ENCODE measurements around the gene KCNF1. TPM values are rescaled to one million over a fixed set of nuclear protein-coding genes. Genes with fewer than 3 reads are reported as not detected.

The KCNF1 gene
- total and polyA plus RNA-seq, 2 of the 8 experiments (the other 6 are each of a cell fraction or from before 2014, with no cell fraction given): 0.48 to 1.5 TPM

DNA sequence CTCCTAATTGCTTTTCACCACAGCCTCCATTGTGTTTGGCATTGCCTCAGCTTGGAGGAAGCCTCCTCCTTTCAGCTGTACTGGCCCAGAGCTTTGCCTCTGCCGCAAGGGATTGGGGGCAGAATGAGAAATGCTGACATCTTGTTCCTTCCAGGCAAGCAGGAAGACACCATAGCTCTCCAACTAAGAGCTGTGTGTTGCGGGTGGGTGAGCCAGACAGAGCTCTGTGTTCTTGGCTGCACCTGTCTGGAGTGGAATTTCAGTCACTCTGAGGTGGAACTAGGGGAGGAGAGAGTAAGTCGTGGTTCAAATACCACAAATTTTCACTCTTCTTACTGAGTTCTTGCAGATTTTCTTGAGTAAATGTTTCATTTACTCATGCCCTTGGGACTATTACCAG lies 36.6 kb upstream of the KCNF1 start:
- DNase-seq (ENCODE audit: low read depth in 1 of 2, low spot score in 2 of 2): no peak
- H4K91ac ChIP-seq (replicated peaks; ENCODE audit: insufficient read length, low read length): no peak overlapping the region
- H3K4ac ChIP-seq (replicated peaks; ENCODE audit: insufficient read length, low read depth, low read length): no peak overlapping the region
- no peaks in the 10 kb centered on the region for H4K20me1 ChIP-seq (replicated peaks in 1 of 2; ENCODE audit: control insufficient read depth in 1 of 2, insufficient read depth in 2 of 2, low read length in 2 of 2)
- H3K4me3 ChIP-seq (ENCODE audit: extremely low read depth in 1 of 4, insufficient read depth in 2 of 4, low read depth in 3 of 4, low read length in 4 of 4): no peak overlapping the region
- H2BK12ac ChIP-seq (ENCODE audit: low read depth, low read length): no peak overlapping the region
- no peaks in the 10 kb centered on the region for H3K27me3 ChIP-seq (replicated peaks in 1 of 4; ENCODE audit: control insufficient read depth in 3 of 4, extremely low read depth in 1 of 4, insufficient read depth in 3 of 4, low read length in 3 of 4)
- no peaks in the 10 kb centered on the region for H3K9me3 ChIP-seq (ENCODE audit: insufficient read depth in 2 of 2, low read depth in 1 of 2, low read length in 1 of 2)
- H3K56ac ChIP-seq (replicated peaks; ENCODE audit: insufficient read length, low read depth, low read length): no peak overlapping the region
- H2BK20ac ChIP-seq (ENCODE audit: low read length): no peak overlapping the region
- H2BK5ac ChIP-seq (ENCODE audit: low read depth, low read length): no peak overlapping the region
- H2BK15ac ChIP-seq (ENCODE audit: low read length): no peak overlapping the region
- WGBS, 2 experiments (ENCODE audit: extremely low coverage in 1 of 2, insufficient coverage in 1 of 2, insufficient read length in 1 of 2, insufficient replicate concordance in 2 of 2, low coverage in 1 of 2, low lambda C conversion rate in 2 of 2, missing lambda C conversion rate in 1 of 2): 94% methylated on average over 3 of the region's 3 CpGs; no CpG with 5 or more reads in 1 of the 2 experiments
- no peaks in the 10 kb centered on the region for H3K79me2 ChIP-seq (ENCODE audit: control insufficient read depth in 1 of 2, insufficient read depth in 2 of 2, low read length in 2 of 2)
- H3K4me2 ChIP-seq (ENCODE audit: insufficient read depth in 1 of 2, low read depth in 2 of 2, low read length in 2 of 2): no peak overlapping the region
- ChIA-PET CTCF (ENCODE audit: partially characterized antibody) (interaction anchor here (0.7 to 2.5 kb wide), 10 partner anchors 9 to 246 kb away, joined by 3 to 10 read pairs (median 4); partner anchors contain the start of gene KCNF1), POLR2A (ENCODE audit: partially characterized antibody) (no interaction called here)
- H4K8ac ChIP-seq (ENCODE audit: extremely low read depth, insufficient read depth, low read length): no peak overlapping the region
- no peak overlapping the region for H2AK5ac ChIP-seq (ENCODE audit: low read depth, low read length)
- no peak overlapping the region for H4K5ac ChIP-seq (ENCODE audit: insufficient read length, low read depth, low read length)
- H3K9ac ChIP-seq (replicated peaks in 1 of 4; ENCODE audit: extremely low read depth in 1 of 4, low read depth in 3 of 4, low read length in 3 of 4): no peak overlapping the region
- no peak overlapping the region for H3K23ac ChIP-seq (ENCODE audit: insufficient read length)
- H3K4me1 ChIP-seq (replicated peaks in 1 of 4; ENCODE audit: control insufficient read depth in 3 of 4, insufficient read depth in 4 of 4, low read length in 3 of 4): peaks cover 0 to 2% (median 0%) of the 10 kb centered on the region in 4 experiments; a peak in 1 of 7 replicates
- TF ChIP-seq CREB1 (IDR thresholded peaks at IDR 0.05): no peak
- TF ChIP-seq RBBP5 (IDR thresholded peaks at IDR 0.05; ENCODE audit: borderline replicate concordance, low read depth, low read length): no peak
- no peak for TF ChIP-seq TAF7 (optimal IDR thresholded peaks at IDR 0.05; ENCODE audit: borderline replicate concordance, low read depth, low read length)
- TF ChIP-seq SIX5 (IDR thresholded peaks at IDR 0.05; ENCODE audit: low read depth, low read length): no peak
- TF ChIP-seq GABPA (IDR thresholded peaks at IDR 0.05; ENCODE audit: borderline replicate concordance, insufficient read depth, low read length): no peak
- no peak for TF ChIP-seq RNF2 (IDR thresholded peaks at IDR 0.05; ENCODE audit: borderline replicate concordance, low read depth, low read length, missing control alignments, poor library complexity, severe bottlenecking)
- no peak for TF ChIP-seq MAFK (IDR thresholded peaks at IDR 0.05; ENCODE audit: low read depth, low read length)
- TF ChIP-seq TCF12 (IDR thresholded peaks at IDR 0.05; ENCODE audit: low read depth, low read length): no peak
- TF ChIP-seq, protein P1, sequence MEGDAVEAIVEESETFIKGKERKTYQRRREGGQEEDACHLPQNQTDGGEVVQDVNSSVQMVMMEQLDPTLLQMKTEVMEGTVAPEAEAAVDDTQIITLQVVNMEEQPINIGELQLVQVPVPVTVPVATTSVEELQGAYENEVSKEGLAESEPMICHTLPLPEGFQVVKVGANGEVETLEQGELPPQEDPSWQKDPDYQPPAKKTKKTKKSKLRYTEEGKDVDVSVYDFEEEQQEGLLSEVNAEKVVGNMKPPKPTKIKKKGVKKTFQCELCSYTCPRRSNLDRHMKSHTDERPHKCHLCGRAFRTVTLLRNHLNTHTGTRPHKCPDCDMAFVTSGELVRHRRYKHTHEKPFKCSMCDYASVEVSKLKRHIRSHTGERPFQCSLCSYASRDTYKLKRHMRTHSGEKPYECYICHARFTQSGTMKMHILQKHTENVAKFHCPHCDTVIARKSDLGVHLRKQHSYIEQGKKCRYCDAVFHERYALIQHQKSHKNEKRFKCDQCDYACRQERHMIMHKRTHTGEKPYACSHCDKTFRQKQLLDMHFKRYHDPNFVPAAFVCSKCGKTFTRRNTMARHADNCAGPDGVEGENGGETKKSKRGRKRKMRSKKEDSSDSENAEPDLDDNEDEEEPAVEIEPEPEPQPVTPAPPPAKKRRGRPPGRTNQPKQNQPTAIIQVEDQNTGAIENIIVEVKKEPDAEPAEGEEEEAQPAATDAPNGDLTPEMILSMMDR (IDR thresholded peaks at IDR 0.05; ENCODE audit: control extremely low read depth in 1 of 3, insufficient read depth in 1 of 3, low read depth in 1 of 3, low read length in 3 of 3): no peak
- FAIRE-seq: no peak
- H3K14ac ChIP-seq (ENCODE audit: insufficient read length): no peak overlapping the region
- H3K79me1 ChIP-seq (ENCODE audit: low read depth, low read length): no peaks in the 10 kb centered on the region; the same call in 1 of the 2 replicates
- H2AFZ ChIP-seq (ENCODE audit: low read length): no peak overlapping the region
- no peak overlapping the region for H2BK120ac ChIP-seq (replicated peaks; ENCODE audit: low read depth, low read length)
- H3K23me2 ChIP-seq (ENCODE audit: low read depth, low read length): no peaks in the 10 kb centered on the region
- H3K36me3 ChIP-seq (ENCODE audit: control insufficient read depth in 2 of 4, insufficient read depth in 4 of 4, low read length in 3 of 4): no peaks in the 10 kb centered on the region
- no peak overlapping the region for H3K27ac ChIP-seq (ENCODE audit: low read depth, low read length)
- no peak overlapping the region for H3K18ac ChIP-seq (ENCODE audit: extremely low read depth, low read length)
